Neural cell (in vitro differentiated cells): Measurements from ENCODE around the gene TIGD7. TPM values are rescaled to one million over a fixed set of nuclear protein-coding genes. Genes with fewer than 3 reads are reported as not detected.

Experiments
- H2AFZ ChIP-seq: fragments of 200-600, 300-800 bp; sonication (generic), shearing (Covaris generic); 2 replicates; pipeline ENCODE4 v1.6.0; 2014; ENCODE audit warnings: low read depth, mild to moderate bottlenecking, antibody characterized with exemption, low read length, moderate library complexity
- H3F3A ChIP-seq: fragments of 200-600 bp; shearing (Covaris generic); 2 replicates; pipeline ENCODE4 v1.6.1; 2016; ENCODE audit warnings: mild to moderate bottlenecking, moderate library complexity, mixed read lengths, antibody characterized with exemption, low read length; ENCODE audit not compliant: insufficient read depth, poor library complexity, severe bottlenecking
- H3K27ac ChIP-seq: fragments of 200-600, 300-800 bp; sonication (generic), shearing (Covaris generic); 2 replicates; pipeline ENCODE4 v1.5.1; 2014; ENCODE audit warnings: mild to moderate bottlenecking, low read length, moderate library complexity
- H3K27me3 ChIP-seq: fragments of 300-800, 200-600 bp; sonication (generic), shearing (Covaris generic); 2 replicates; pipeline ENCODE4 v1.6.0; 2014; ENCODE audit warnings: mild to moderate bottlenecking, low read depth, low read length, moderate library complexity; ENCODE audit not compliant: insufficient read depth
- H3K36me3 ChIP-seq: fragments of 300-800, 200-600 bp; sonication (generic), shearing (Covaris generic); 2 replicates; pipeline ENCODE4 v1.5.1; 2014; ENCODE audit warnings: mild to moderate bottlenecking, antibody characterized with exemption, low read length, moderate library complexity; ENCODE audit not compliant: insufficient read depth
- H3K4me2 ChIP-seq: fragments of 300-800, 200-600 bp; sonication (generic), shearing (Covaris generic); 2 replicates; pipeline ENCODE4 v1.6.0; 2014; ENCODE audit warnings: mild to moderate bottlenecking, low read length
- H3K4me3 ChIP-seq: fragments of 300-800, 200-600 bp; sonication (generic), shearing (Covaris generic); 2 replicates; pipeline ENCODE4 v1.5.1; 2014; ENCODE audit warnings: mild to moderate bottlenecking, low read length, moderate library complexity
- H3K79me2 ChIP-seq: fragments of 200-600 bp; shearing (Covaris generic); replicated peaks from 2 replicates; pipeline ENCODE4 v1.6.0; 2014; ENCODE audit warnings: mild to moderate bottlenecking, low read length, moderate library complexity; ENCODE audit not compliant: insufficient read depth
- H3K9ac ChIP-seq: fragments of 300-800, 200-600 bp; sonication (generic), shearing (Covaris generic); 2 replicates; pipeline ENCODE4 v1.6.1; 2016; ENCODE audit warnings: mild to moderate bottlenecking, low read length, mixed read lengths
- H3K9me2 ChIP-seq: fragments of 200-600 bp; shearing (Covaris generic); 2 replicates; pipeline ENCODE4 v1.6.1; 2016; ENCODE audit warnings: mild to moderate bottlenecking, low read length, mixed read lengths; ENCODE audit not compliant: insufficient read depth
- H3K9me3 ChIP-seq: fragments of 200-600, 300-800 bp; sonication (generic), shearing (Covaris generic); 2 replicates; pipeline ENCODE4 v1.6.1; 2016; ENCODE audit warnings: mild to moderate bottlenecking, mixed run types, low read length, moderate library complexity, mixed read lengths
- H4K20me1 ChIP-seq: fragments of 200-600 bp; shearing (Covaris generic); 2 replicates; pipeline ENCODE4 v1.6.1; 2016; ENCODE audit warnings: mild to moderate bottlenecking, mixed run types; ENCODE audit not compliant: insufficient read depth
- CTCF ChIP-seq: fragments of 450-650 bp; IDR thresholded peaks from 2 replicates; pipeline ENCODE4 v1.5.1; 2014; ENCODE audit warnings: antibody characterized with exemption, mild to moderate bottlenecking, moderate library complexity; ENCODE audit not compliant: poor library complexity, severe bottlenecking
- EP300 ChIP-seq: fragments of 450-650 bp; conservative IDR thresholded peaks from 2 replicates; pipeline ENCODE4 v1.6.1; 2014; ENCODE audit warnings: antibody characterized with exemption, mild to moderate bottlenecking, moderate library complexity; ENCODE audit not compliant: poor library complexity, severe bottlenecking
- EZH2 ChIP-seq: fragments of 200-600, 300-800 bp; shearing (Covaris generic), sonication (generic); IDR thresholded peaks from 2 replicates; pipeline ENCODE4 v1.6.1; 2014; ENCODE audit warnings: antibody characterized with exemption, low read length, borderline replicate concordance, mild to moderate bottlenecking; ENCODE audit not compliant: insufficient read depth, poor library complexity, severe bottlenecking
- MXI1 ChIP-seq: fragments of 450-650 bp; conservative IDR thresholded peaks from 2 replicates; pipeline ENCODE4 v1.6.1; 2014; ENCODE audit warnings: antibody characterized with exemption, mild to moderate bottlenecking; ENCODE audit not compliant: poor library complexity, severe bottlenecking
- POLR2AphosphoS5 ChIP-seq: IDR thresholded peaks from 2 replicates; pipeline ENCODE4 v1.6.1; 2012
- RAD21 ChIP-seq: fragments of 450-650 bp; conservative IDR thresholded peaks from 2 replicates; pipeline ENCODE4 v1.6.1; 2014; ENCODE audit warnings: antibody characterized with exemption, mild to moderate bottlenecking, moderate library complexity
- REST ChIP-seq: IDR thresholded peaks from 2 replicates; pipeline ENCODE4 v1.6.1; 2012; ENCODE audit warnings: borderline replicate concordance
- SMC3 ChIP-seq: fragments of 450-650 bp; conservative IDR thresholded peaks from 2 replicates; pipeline ENCODE4 v1.6.1; 2014; ENCODE audit warnings: antibody characterized with exemption, mild to moderate bottlenecking, moderate library complexity; ENCODE audit not compliant: poor library complexity
- TAF1 ChIP-seq: IDR thresholded peaks from 2 replicates; pipeline ENCODE4 v1.6.1; 2012; ENCODE audit warnings: low read depth
- polyA plus RNA-seq: library from polyadenylated mRNA; depleted of rRNA; stranded (reverse); fragments of >200 nt; gene quantifications from 2 replicates; pipeline ENCODE4 v1.2.3, GENCODE V29; 2014

The TIGD7 gene
- polyA plus RNA-seq, 1 donor from 2014 or later = 25.2 TPM

- Histone ChIP-seq H2AFZ (no peak overlapping the region), H3K4me3 (peak overlapping the region; percentile 98), H3K27ac (no peak overlapping the region), H3K36me3 (peaks cover 8% of the 10 kb centered on the region), H3K9me3 (peaks cover 6% of the 10 kb centered on the region), H4K20me1 (no peaks in the 10 kb centered on the region), H3K9ac (no peak overlapping the region), H3K9me2 (no peaks in the 10 kb centered on the region), H3K79me2 (peaks cover 32% of the 10 kb centered on the region), H3K27me3 (no peaks in the 10 kb centered on the region), H3F3A (no peaks in the 10 kb centered on the region), H3K4me2 (peak overlapping the region; percentile 98)
- no peak for TF ChIP-seq POLR2AphosphoS5
- TF ChIP-seq EZH2 = no peak
- no peak for TF ChIP-seq EP300
- no peak for TF ChIP-seq REST
- no peak for TF ChIP-seq RAD21
- no peak for TF ChIP-seq CTCF
- TF ChIP-seq TAF1 = no peak
- no peak for TF ChIP-seq MXI1
- TF ChIP-seq SMC3 = no peak
These were observed 20.1 kb downstream of the TIGD7 start for GRCh38 chr16:3285131-3285530.

GRCh38 chr16:3283543-3284447 is 21.4 kb downstream of the TIGD7 start:
- H3K4me2 ChIP-seq = peak overlapping the region; percentile 98
- no peak overlapping the region for H2AFZ ChIP-seq
- H4K20me1 ChIP-seq = no peaks in the 10 kb centered on the region
- H3K27me3 ChIP-seq = no peaks in the 10 kb centered on the region
- H3K9me3 ChIP-seq = no peaks in the 10 kb centered on the region
- H3K79me2 ChIP-seq = peaks cover 32% of the 10 kb centered on the region
- H3K27ac ChIP-seq = peak overlapping the region; percentile 94
- H3K36me3 ChIP-seq = no peaks in the 10 kb centered on the region
- H3K4me3 ChIP-seq = peak overlapping the region; percentile 98
- TF ChIP-seq SMC3 = no peak
- no peaks in the 10 kb centered on the region for H3K9me2 ChIP-seq
- peak overlapping the region; percentile 90 for H3K9ac ChIP-seq
- H3F3A ChIP-seq = no peaks in the 10 kb centered on the region
